Skeletal muscle satellite cell (primary cell): ENCODE data around the gene UQCRH. TPM values are rescaled to one million over a fixed set of nuclear protein-coding genes. Genes with fewer than 3 reads are reported as not detected.

ENCODE experiments used
- H3K27me3 ChIP-seq: 2 replicates; pipeline ENCODE4 v1.7.0; 2013; ENCODE audit warnings: low read length; ENCODE audit not compliant: control insufficient read depth, insufficient read depth
- H3K36me3 ChIP-seq: 2 replicates; pipeline ENCODE4 v1.7.0; 2013; ENCODE audit warnings: mild to moderate bottlenecking, control low read depth, low read length; ENCODE audit not compliant: insufficient read depth
- H3K4me1 ChIP-seq: 2 replicates; pipeline ENCODE4 v1.7.0; 2013; ENCODE audit warnings: low read length; ENCODE audit not compliant: control insufficient read depth, insufficient read depth
- H3K4me2 ChIP-seq: 2 replicates; pipeline ENCODE4 v1.7.0; 2013; ENCODE audit warnings: mild to moderate bottlenecking, low read length
- H3K4me3 ChIP-seq: 2 replicates; pipeline ENCODE4 v1.7.0; 2013; ENCODE audit warnings: low read length
- H3K9ac ChIP-seq: 2 replicates; pipeline ENCODE4 v1.7.0; 2013; ENCODE audit warnings: mild to moderate bottlenecking, low read depth, low read length, moderate library complexity
- H3K9me3 ChIP-seq: replicated peaks from 2 replicates; pipeline ENCODE4 v1.7.0; 2013; ENCODE audit warnings: mild to moderate bottlenecking, control low read depth, low read length
- total RNA-seq: library from RNA; depleted of rRNA; stranded (reverse); fragments of >200 nt; gene quantifications from 2 replicates; pipeline ENCODE4 v1.2.3, GENCODE V29; 2012; rRNA removed

Gene UQCRH
- 507 and 552 TPM in 2 replicates for total RNA-seq

DNA sequence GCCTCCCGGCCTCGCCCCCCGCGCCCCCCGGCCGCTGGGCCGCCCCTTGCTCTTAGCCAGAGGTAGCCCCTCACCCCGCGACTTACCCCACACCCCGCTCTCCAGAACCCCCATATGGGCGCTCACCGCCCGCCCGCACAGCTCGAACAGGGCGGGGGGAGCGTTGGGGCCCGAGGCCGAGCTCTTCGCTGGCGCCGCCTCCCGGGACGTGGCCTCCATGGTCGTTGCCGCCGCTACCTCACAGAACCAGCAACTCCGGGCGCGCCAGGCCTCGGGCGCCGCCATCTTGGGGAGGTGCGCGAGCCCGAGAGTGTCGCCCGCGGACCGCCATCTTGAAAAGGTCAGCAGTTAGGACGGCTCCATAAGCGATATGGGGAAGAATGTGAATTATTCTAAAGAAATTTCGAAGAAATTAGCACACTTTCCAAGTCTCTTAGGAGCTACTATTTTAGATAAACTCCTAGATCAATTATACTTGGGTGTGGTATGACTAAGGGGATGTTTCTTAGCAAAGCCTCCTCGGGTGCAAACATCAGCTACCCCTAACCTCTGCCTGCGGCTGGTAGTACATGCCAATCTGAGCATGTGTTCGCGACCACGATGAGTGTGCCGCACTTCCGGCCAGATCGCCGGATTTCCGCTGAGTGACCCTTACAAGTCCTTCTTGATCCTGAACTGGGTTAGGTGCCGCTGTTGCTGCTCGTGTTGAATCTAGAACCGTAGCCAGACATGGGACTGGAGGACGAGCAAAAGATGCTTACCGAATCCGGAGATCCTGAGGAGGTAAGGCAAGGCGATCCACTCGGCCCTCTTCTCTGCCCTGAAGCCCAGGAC is at the start of gene UQCRH, which contains the start of gene LRRC41:
Gene UQCRH (plus strand): TSS at position 661 of the 834 bp plus-strand sequence. CDS start 69 bp downstream, at position 730.
Gene LRRC41 (minus strand): TSS at position 579 of the 834 bp plus-strand sequence. CDS start 294 bp downstream, at position 285.
- peak within 1 kb of the TSS; percentile 94 for H3K4me2 ChIP-seq
- peaks cover 23% of the 10 kb centered on the region for H3K4me1 ChIP-seq
- peak within 1 kb of the TSS; percentile 84 for H3K4me3 ChIP-seq

DNA sequence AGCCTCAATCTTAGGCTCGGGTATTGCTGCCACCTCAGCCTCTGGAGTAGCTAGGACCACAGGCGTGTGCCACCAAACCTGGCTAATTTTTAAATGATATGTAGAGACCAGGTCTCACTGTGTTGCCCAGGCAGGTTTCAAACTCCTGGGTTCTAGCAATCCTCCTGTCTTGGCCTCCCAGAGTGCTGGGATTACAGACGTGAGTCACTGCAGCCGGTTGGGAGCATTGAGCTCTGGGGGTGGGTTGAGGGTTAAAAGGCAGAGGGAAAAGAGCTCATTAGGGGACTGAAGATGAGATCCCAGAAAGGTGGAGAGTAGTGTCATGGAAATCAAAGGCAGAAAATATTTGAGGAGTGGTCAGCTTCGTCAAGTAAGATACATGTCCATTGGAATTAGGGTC is 48.8 kb upstream of the UQCRH start:
- Histone ChIP-seq H3K9ac (no peak overlapping the region), H3K27me3 (no peaks in the 10 kb centered on the region), H3K36me3 (peaks cover 5% of the 10 kb centered on the region), H3K4me3 (no peak overlapping the region), H3K9me3 (no peaks in the 10 kb centered on the region), H3K4me1 (no peaks in the 10 kb centered on the region), H3K4me2 (no peak overlapping the region)

More for the DNA sequence above, at the start of gene UQCRH, which contains the start of gene LRRC41:
- Histone ChIP-seq H3K27me3 (no peaks in the 10 kb centered on the region), H3K36me3 (peaks cover 9% of the 10 kb centered on the region), H3K9me3 (no peaks in the 10 kb centered on the region), H3K9ac (peak within 1 kb of the TSS; percentile 100)

- Histone ChIP-seq H3K4me2 (no peak overlapping the region), H3K4me3 (no peak overlapping the region), H3K27me3 (no peaks in the 10 kb centered on the region), H3K4me1 (no peaks in the 10 kb centered on the region), H3K9me3 (no peaks in the 10 kb centered on the region), H3K36me3 (peaks cover 19% of the 10 kb centered on the region), H3K9ac (no peak overlapping the region)
These were observed 47.0 kb upstream of the UQCRH start for GRCh38 chr1:46256523-46256922.

GRCh38 chr1:46262508-46262907 is 41.0 kb upstream of the UQCRH start:
- H3K4me2 ChIP-seq, result no peak overlapping the region
- peaks cover 37% of the 10 kb centered on the region for H3K36me3 ChIP-seq
- no peak overlapping the region for H3K9ac ChIP-seq
- H3K9me3 ChIP-seq, result no peaks in the 10 kb centered on the region
- no peaks in the 10 kb centered on the region for H3K27me3 ChIP-seq
- no peak overlapping the region for H3K4me3 ChIP-seq
- no peaks in the 10 kb centered on the region for H3K4me1 ChIP-seq

DNA sequence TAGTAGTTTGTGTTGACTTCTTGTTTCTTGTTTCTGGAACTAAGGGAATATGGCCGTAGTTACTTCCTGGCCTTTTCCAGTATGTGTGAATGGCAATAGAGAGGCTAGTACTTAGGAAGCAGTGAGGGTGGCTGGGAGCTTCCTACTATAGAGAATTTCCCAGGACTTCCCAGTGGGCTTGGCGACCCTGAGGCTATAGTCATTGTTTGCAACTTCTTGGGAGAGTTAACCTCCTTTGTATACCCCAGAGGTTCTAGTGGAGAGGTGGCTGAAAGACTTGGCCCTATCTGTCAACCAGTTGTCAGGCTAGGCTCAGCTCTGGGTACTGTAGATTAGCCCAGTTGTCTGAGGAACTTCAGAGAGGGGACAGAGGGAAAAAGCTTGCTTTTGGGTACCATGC is 40.4 kb upstream of the UQCRH start:
- H3K4me1 ChIP-seq, result no peaks in the 10 kb centered on the region
- H3K9ac ChIP-seq, result no peak overlapping the region
- peaks cover 43% of the 10 kb centered on the region for H3K36me3 ChIP-seq
- no peak overlapping the region for H3K4me2 ChIP-seq
- H3K27me3 ChIP-seq, result no peaks in the 10 kb centered on the region
- no peak overlapping the region for H3K4me3 ChIP-seq
- no peaks in the 10 kb centered on the region for H3K9me3 ChIP-seq

DNA sequence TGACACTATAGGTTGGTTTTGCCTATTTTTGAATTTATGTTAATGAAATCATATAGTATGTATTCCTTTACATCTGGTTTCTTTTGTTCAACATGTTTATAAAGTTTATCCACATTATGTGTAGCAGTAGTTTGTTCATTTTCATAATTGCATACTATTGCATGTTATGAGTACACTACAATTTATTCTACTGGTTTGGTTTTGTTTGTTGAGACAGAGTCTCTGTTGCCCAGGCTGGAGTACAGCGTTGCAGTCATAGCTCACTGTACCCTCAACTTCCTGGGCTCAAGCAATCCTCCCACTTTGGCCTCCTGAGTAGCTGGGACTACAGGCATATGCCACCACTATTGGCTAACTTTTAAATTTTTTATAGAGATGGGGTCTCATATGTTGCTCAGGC is 34.9 kb upstream of the UQCRH start:
- no peak overlapping the region for H3K9ac ChIP-seq
- H3K27me3 ChIP-seq, result no peaks in the 10 kb centered on the region
- H3K9me3 ChIP-seq, result no peaks in the 10 kb centered on the region
- no peak overlapping the region for H3K4me3 ChIP-seq
- no peak overlapping the region for H3K4me2 ChIP-seq
- peaks cover 30% of the 10 kb centered on the region for H3K36me3 ChIP-seq
- H3K4me1 ChIP-seq, result no peaks in the 10 kb centered on the region

- peaks cover 33% of the 10 kb centered on the region for H3K36me3 ChIP-seq
These were observed 29.1 kb upstream of the UQCRH start for GRCh38 chr1:46274225-46275029.

DNA sequence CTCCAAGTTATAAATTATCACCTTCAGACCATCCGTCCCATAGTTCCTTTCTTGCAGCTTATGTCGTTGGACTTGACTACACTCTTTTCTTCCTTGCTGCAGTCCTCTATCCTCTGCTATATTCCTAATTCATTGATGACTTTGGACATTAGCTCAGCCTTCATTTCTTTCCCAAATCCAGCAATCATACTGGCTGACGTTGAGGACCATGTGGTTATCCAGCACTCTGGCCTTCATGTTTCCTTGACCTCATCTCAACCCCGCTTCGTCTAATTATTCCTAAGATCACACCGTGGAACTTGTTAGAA is 28.5 kb upstream of the UQCRH start:
- H3K4me1 ChIP-seq, result no peaks in the 10 kb centered on the region
- H3K4me3 ChIP-seq, result no peak overlapping the region
- no peaks in the 10 kb centered on the region for H3K9me3 ChIP-seq
- no peak overlapping the region for H3K9ac ChIP-seq
- no peak overlapping the region for H3K4me2 ChIP-seq
- no peaks in the 10 kb centered on the region for H3K27me3 ChIP-seq
- H3K36me3 ChIP-seq, result peaks cover 38% of the 10 kb centered on the region

More at GRCh38 chr1:46274225-46275029, 29.1 kb upstream of the UQCRH start:
- no peaks in the 10 kb centered on the region for H3K9me3 ChIP-seq
- H3K4me2 ChIP-seq, result no peak overlapping the region
- H3K27me3 ChIP-seq, result no peaks in the 10 kb centered on the region
- H3K4me3 ChIP-seq, result no peak overlapping the region
- no peaks in the 10 kb centered on the region for H3K4me1 ChIP-seq
- no peak overlapping the region for H3K9ac ChIP-seq

GRCh38 chr1:46277658-46278373 is 25.7 kb upstream of the UQCRH start:
- no peaks in the 10 kb centered on the region for H3K4me1 ChIP-seq
- H3K9me3 ChIP-seq, result no peaks in the 10 kb centered on the region
- no peak overlapping the region for H3K4me2 ChIP-seq
- H3K9ac ChIP-seq, result no peak overlapping the region
- H3K27me3 ChIP-seq, result no peaks in the 10 kb centered on the region
- H3K36me3 ChIP-seq, result peaks cover 51% of the 10 kb centered on the region
- no peak overlapping the region for H3K4me3 ChIP-seq

GRCh38 chr1:46278807-46279206 is 24.7 kb upstream of the UQCRH start:
- no peaks in the 10 kb centered on the region for H3K4me1 ChIP-seq
- H3K4me3 ChIP-seq, result no peak overlapping the region
- peaks cover 54% of the 10 kb centered on the region for H3K36me3 ChIP-seq
- H3K9me3 ChIP-seq, result no peaks in the 10 kb centered on the region
- no peaks in the 10 kb centered on the region for H3K27me3 ChIP-seq
- H3K9ac ChIP-seq, result no peak overlapping the region
- no peak overlapping the region for H3K4me2 ChIP-seq

GRCh38 chr1:46280092-46280491 is 23.4 kb upstream of the UQCRH start:
- H3K4me1 ChIP-seq, result no peaks in the 10 kb centered on the region
- H3K9ac ChIP-seq, result no peak overlapping the region
- H3K36me3 ChIP-seq, result peaks cover 67% of the 10 kb centered on the region
- H3K9me3 ChIP-seq, result no peaks in the 10 kb centered on the region
- H3K4me3 ChIP-seq, result no peak overlapping the region
- no peak overlapping the region for H3K4me2 ChIP-seq
- no peaks in the 10 kb centered on the region for H3K27me3 ChIP-seq
